SU-DHL-6 (cell line): ENCODE measurements around the gene PYDC1.

Source experiments
- CTCF ChIP-seq: fragments of 200-600 bp; sonication (generic); IDR thresholded peaks from one replicate; pipeline ENCODE4 v1.5.1; 2017; ENCODE audit warnings: antibody characterized with exemption, mild to moderate bottlenecking, low read length, moderate library complexity; ENCODE audit not compliant: insufficient read depth, poor library complexity, severe bottlenecking
- EZH2phosphoT487 ChIP-seq: fragments of 200-600 bp; sonication (generic), shearing (Covaris generic); conservative IDR thresholded peaks from 2 replicates; pipeline ENCODE4 v1.6.1; 2018; ENCODE audit warnings: mild to moderate bottlenecking, antibody characterized with exemption, low read length, moderate library complexity, mixed read lengths

- TF ChIP-seq CTCF (no peak), EZH2phosphoT487 (no peak)
Measured at GRCh38 chr16:31190061-31190460, 26.9 kb downstream of the PYDC1 start.
